Measurements from ENCODE around the gene C10orf62.
A peak's percentile ranks its signal among the peaks of the same experiment; 100 is the strongest.
"Not testable (repeated sequence)": the region's sequence is repeated elsewhere in the genome, so short reads cannot be mapped to it uniquely, and the experiment has no call there.

Gene C10orf62

DNA sequence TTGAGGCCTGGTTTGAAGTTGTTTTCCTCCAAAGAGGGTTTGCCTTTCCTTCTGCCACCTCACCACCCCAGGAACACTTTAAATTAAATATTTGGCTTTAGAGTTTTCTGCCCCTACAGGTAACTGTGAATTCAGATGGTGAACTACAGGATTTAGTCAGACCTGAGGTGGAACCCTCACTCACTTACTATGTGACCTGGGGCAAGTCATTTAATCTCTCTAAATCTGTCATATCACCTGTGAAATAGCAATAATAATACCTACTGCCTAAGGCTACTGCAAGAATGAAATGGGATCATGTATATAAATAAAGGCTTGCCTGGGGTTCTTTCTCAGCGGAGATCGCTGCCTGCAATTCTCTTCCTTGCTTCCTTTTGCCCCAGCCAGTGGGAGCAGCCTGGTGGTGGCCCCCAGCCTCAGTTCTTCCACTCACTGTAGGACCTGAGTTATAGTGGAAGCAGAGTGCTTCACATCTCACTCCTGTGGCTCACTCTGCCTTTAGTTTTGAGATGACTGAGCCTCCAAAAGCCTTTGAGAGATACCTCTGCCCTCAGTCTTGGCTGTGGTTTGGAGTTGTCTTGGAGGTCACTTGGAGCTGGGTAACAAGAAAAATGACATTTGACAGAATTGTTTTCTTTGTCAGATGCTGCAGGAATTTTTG is 23.1 kb upstream of the C10orf62 start:
- DNase-seq = no peak

DNA sequence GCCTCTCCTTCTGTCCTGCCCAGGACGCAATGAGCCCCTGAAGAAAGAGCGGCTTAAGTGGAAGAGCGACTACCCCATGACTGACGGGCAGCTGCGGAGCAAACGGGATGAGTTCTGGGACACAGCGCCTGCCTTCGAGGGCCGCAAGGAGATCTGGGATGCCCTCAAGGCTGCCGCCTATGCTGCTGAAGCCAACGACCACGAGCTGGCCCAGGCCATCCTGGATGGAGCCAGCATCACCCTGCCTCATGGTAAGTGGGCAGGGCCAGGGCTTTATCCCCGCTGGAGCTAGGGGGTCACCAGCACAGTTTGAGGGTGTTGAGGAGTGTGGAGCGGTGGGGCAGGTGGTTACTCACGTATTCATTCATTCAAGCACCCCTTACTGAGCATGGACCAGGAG is 21.6 kb upstream of the C10orf62 start:
- DNase-seq = no peak

DNA sequence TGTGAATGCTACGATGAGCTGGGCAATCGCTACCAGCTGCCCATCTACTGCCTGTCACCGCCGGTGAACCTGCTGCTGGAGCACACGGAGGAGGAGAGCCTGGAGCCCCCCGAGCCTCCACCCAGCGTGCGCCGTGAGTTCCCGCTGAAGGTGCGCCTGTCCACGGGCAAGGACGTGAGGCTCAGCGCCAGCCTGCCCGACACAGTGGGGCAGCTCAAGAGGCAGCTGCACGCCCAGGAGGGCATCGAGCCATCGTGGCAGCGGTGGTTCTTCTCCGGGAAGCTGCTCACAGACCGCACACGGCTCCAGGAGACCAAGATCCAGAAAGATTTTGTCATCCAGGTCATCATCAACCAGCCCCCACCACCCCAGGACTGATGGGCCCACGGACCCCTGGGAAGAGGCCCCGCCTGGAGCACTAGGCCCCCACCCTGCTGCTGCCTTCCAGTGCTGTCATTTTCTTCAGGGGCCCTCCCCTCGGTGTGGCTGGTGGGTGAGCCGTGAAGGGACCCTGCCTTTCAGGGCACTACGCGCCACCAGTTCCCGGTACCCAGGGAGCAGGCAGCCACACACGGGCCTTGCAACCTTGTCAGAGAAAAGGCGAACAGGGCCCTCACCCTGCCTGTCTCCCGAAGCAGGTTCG is 19.3 kb upstream of the C10orf62 start:
- DNase-seq = no peak

DNA sequence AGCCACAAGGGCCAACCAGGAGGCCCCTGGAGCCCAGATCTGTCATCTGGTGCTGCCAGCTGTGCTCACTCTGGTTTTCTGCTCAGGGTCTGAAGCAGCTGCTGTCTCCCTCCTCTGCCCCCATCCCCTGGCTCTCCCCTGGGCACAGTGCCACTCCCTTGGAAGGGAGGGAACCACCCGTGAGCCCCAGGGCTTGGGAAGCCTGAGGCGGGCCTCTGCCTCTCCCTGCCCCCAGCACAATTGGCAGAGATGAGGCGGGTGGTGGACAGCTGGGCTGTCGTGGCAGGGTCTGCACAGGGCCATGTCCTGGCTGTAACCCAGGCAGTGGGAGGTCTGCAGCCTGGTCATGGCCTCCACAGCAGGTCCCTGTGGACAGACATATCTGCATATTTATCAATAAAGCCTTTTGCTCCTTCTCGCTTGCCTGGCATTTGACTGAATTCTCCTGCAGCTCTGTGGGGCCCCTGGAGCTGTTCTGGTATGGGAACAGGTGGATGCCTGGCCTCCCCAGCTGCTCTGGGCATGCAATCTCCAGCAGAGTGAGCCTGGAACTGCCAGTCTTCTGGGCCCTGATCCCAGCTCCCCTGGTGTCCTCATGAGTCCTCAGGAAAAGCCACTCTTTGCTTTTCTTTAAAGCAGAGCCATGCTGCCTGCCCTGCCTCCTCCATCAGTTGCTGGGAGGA is 18.6 kb upstream of the C10orf62 start:
- no peak for DNase-seq

- DNase-seq = no peak
These were observed 17.9 kb upstream of the C10orf62 start for GRCh38 chr10:97571622-97572021.

GRCh38 chr10:97572214-97572989 is 17.1 kb upstream of the C10orf62 start, which contains the start of gene ANKRD2:
Gene ANKRD2 (plus strand): TSS chr10:97572779. CDS start chr10:97572789, 10 bp downstream.
- DNase-seq = peak; percentile 14

DNA sequence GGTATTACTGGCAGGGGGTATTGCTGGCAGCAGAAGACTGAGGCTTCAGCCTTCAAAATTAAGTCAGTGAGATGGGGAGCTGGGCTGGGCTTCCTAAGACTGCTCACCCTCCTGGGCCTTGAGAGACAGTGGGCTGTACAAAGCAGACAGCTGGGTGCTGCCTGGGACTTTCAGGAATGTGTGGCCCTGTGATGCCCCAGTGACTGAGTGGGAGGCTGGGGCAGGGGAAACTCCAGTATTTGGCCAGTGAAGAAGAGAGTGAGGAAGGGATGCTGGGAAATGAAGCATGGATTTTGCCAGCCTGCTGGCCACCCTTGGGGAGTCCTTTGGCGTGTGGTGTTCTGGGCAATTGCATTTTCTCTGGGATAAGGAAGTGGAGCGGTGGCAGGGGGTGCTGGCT is 16.5 kb upstream of the C10orf62 start:
- no peak for DNase-seq

- no peak for DNase-seq
These were observed 15.8 kb upstream of the C10orf62 start for GRCh38 chr10:97573672-97574071.

- DNase-seq = no peak
These were observed 15.0 kb upstream of the C10orf62 start for GRCh38 chr10:97574374-97575126.

DNA sequence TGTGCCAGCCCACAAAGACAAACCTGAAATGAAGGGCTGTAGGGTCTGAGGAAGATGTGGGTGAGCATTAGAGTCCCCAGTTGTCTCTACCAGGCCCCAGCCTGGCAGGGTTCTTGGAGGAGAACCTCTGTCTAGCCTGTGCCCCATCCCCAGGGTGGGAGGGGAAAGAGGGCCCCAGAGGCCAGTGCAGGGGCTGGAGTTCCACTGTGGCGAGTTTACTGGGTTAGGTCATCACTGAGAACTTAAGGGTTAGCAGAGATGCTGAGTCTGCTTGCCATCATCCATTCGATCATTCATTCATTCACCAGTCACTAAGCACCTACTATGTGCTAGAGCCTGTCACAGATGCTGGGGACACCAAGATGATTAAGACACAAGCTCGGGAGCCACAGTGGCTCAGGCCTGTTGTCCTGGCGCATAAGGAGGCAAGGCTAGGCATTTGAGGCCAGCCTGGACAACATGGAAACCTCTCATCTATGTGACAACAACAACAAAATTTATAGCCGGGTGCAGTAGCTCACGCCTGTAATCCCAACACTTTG is 14.3 kb upstream of the C10orf62 start:
- DNase-seq = no peak

GRCh38 chr10:97576487-97576886 is 13.0 kb upstream of the C10orf62 start:
- not testable (repeated sequence) for DNase-seq

- no peak for DNase-seq
These were observed 11.8 kb upstream of the C10orf62 start for GRCh38 chr10:97577701-97578100.

DNA sequence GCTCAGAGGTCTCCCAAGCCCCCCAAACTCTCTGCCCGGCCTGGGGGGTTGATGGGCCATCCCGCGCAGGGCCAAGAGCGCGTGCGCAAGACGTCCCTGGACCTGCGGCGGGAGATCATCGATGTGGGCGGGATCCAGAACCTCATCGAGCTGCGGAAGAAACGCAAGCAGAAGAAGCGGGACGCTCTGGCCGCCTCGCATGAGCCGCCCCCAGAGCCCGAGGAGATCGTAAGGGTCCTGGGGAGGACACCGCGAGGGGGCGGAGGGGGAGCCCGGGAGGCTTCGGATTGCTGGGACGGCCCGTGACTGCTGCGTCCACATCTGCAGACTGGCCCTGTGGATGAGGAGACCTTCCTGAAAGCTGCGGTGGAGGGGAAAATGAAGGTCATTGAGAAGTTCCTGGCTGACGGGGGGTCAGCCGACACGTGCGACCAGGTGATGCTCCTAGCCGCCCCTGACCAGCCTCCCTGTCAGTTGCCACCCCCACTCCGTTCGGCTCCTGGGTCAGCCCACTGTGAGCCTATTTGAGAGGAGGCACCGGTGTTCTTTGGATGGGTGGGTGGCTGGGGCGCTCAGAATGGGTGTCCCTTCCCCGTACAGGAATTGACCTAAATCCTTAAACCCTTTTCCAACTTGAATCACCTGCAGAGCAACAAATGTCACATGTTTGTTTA is 11.2 kb upstream of the C10orf62 start:
- DNase-seq = no peak

GRCh38 chr10:97580421-97581367 is 8.8 kb upstream of the C10orf62 start:
- DNase-seq = no peak

DNA sequence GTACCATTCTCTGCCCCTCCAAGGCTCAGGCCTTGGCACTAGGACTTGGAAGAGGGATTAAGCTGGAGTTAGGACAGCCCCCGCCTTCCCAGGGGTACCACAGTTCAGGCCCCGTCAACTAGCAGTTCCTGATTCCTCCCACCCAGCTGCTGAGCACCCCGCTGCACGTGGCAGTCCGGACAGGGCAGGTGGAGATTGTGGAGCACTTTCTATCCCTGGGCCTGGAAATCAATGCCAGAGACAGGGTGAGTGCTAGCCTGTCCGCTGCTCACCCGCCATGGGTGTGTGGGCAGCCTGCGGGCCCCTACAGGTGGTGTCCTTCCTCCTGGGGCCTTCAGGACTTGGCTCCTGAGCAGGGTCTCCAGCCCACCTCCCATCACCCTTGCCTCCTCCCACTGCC is 7.4 kb upstream of the C10orf62 start:
- DNase-seq = no peak

- no peak for DNase-seq
These were observed 6.0 kb upstream of the C10orf62 start for GRCh38 chr10:97583476-97583875.

DNA sequence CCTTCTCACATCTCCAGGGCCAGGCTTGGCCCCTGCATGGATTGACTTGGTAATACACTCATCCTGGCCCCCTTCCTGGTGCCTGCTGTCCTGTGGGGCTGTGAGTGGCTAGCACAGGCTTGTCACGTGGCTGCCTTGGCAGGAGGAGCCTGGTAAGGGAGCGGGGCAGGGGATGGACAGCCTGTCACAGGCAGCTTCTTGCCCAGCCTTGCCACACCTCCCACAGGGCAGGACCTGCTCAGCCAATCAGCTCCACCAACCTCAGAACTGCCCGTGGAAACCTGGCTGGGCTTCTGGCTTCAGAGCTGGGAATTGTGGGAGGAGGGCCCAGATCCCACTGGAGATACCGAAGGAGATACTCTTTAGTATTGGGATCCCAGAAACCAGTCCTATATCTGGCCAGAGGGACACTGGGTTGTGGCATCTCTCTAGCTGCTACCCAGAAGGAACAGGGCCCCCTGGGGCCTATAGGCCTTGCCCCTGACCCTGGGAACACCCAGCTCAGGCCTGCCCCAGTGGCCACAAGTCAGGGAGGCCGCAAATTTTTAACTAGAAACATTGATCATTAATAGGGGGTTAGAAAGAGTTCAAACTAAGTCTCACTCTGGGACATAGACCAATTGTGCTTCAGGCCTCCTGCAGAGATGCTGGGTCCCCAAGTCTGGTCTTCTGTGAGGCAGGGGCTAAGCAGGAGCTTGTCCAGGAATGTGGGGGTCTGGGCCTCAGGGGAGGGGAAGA is 5.3 kb upstream of the C10orf62 start, which contains the start of gene HOGA1:
TSS of gene HOGA1 (plus strand) at position 330 of the 738 bp plus-strand sequence. CDS start at position 645, 315 bp downstream.
- no peak for DNase-seq

DNA sequence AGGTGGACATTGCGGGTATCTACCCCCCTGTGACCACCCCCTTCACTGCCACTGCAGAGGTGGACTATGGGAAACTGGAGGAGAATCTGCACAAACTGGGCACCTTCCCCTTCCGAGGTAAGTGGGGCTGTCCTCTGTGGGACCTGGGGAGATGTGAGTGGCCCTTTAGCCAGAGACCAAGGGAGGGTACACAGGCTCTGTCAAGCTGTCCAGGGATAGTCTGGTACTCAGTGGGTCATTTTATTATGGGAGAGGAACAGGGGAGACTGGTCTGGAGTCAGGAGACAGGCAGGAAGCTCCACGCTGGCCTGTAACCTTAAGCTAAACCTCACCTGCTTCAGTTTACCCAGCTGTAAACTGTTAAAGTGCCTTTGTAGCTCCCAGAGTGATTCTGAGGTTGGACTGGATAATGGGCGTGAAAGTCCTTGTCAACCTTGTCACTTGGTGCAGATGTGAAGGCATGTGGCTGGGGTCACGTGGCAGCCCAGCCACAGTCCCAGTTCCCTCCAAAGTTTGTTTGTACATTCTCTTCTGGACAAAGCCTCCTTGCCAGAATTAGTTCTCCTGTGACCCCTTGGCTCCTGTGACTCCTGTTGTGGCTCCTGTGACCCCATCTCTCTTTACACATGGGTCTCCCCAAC is 4.6 kb upstream of the C10orf62 start:
- DNase-seq = no peak

DNA sequence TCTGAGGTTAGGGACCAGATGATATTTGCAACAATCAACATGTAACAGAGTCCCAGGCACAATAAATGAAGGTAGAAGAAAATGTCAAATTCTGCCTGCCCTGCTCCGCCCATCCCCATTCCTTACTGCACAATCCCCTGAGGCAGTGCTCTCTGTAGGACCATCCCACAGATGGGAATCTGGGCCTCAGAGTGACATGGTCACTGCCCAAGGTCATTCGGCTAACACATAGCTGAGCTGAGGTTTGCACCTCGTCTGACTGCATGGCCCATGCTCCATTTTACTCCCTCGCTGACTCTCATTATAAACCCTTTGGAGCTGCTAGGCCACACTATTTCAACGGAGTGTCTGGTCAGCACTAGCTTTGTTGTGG is 4.1 kb upstream of the C10orf62 start:
- no peak for DNase-seq
